Smooth muscle cell (in vitro differentiated cells): ENCODE measurements around the gene DNAJC8. TPM values are rescaled to one million over a fixed set of nuclear protein-coding genes. Genes with fewer than 3 reads are reported as not detected.
A peak's percentile ranks its signal among the peaks of the same experiment; 100 is the strongest.

ENCODE experiments used
- DNase-seq: peaks from one replicate; lab custom pipeline; 2025; ENCODE audit not compliant: unreplicated experiment; lab: John Stamatoyannopoulos, UW
- H2AFZ ChIP-seq: fragments of 200-600 bp; sonication (generic); 2 replicates; pipeline ENCODE4 v1.6.0; 2016; ENCODE audit warnings: antibody characterized with exemption, low read depth, mild to moderate bottlenecking
- H3F3A ChIP-seq: fragments of 200-600 bp; sonication (generic); 2 replicates; pipeline ENCODE4 v1.6.0; 2017; ENCODE audit warnings: antibody characterized with exemption, low read depth
- H3K27ac ChIP-seq: fragments of 200-600 bp; sonication (generic); 2 replicates; pipeline ENCODE4 v1.5.1; 2016; ENCODE audit warnings: low read depth, mild to moderate bottlenecking
- H3K27me3 ChIP-seq: fragments of 200-600 bp; sonication (generic); 2 replicates; pipeline ENCODE4 v1.6.1; 2016; ENCODE audit warnings: low read depth, mild to moderate bottlenecking
- H3K36me3 ChIP-seq: fragments of 200-600 bp; sonication (generic); 2 replicates; pipeline ENCODE4 v1.5.1; 2016; ENCODE audit warnings: low read depth
- H3K4me1 ChIP-seq: fragments of 200-600 bp; sonication (generic); 2 replicates; pipeline ENCODE4 v1.5.1; 2016; ENCODE audit warnings: low read depth
- H3K4me2 ChIP-seq: fragments of 200-600 bp; sonication (generic); 2 replicates; pipeline ENCODE4 v1.6.0; 2016; ENCODE audit warnings: mild to moderate bottlenecking
- H3K4me3 ChIP-seq: fragments of 200-600 bp; sonication (generic); 2 replicates; pipeline ENCODE4 v1.5.1; 2016; ENCODE audit warnings: mild to moderate bottlenecking
- H3K79me2 ChIP-seq: fragments of 200-600 bp; sonication (generic); 2 replicates; pipeline ENCODE4 v1.6.0; 2016; ENCODE audit warnings: low read depth, mild to moderate bottlenecking
- H3K9ac ChIP-seq: fragments of 200-600 bp; sonication (generic); 2 replicates; pipeline ENCODE4 v1.6.0; 2016; ENCODE audit warnings: low read depth
- H3K9me3 ChIP-seq: fragments of 200-600 bp; sonication (generic); replicated peaks from 2 replicates; pipeline ENCODE4 v1.5.1; 2016; ENCODE audit warnings: low read depth
- H4K20me1 ChIP-seq: fragments of 200-600 bp; sonication (generic); 2 replicates; pipeline ENCODE4 v1.6.0; 2016; ENCODE audit warnings: low read depth
- CTCF ChIP-seq: fragments of 200-600 bp; sonication (generic); IDR thresholded peaks from 2 replicates; pipeline ENCODE4 v1.5.1; 2017; ENCODE audit warnings: borderline replicate concordance, mild to moderate bottlenecking, antibody characterized with exemption; ENCODE audit not compliant: insufficient read depth, poor library complexity, severe bottlenecking
- WGBS: methylation state at CpG from one replicate; pipeline ENCODE4 v1.1.7; 2016; ENCODE audit warnings: low lambda C conversion rate; 5-methylcytosine and 5-hydroxymethylcytosine counted together
- polyA plus RNA-seq: library from polyadenylated mRNA; unstranded; fragments of >200 nt; fragmentation: Nextera tagmentation; extraction: Ambion mirVana; gene quantifications from 2 replicates; pipeline ENCODE4 v1.2.1, GENCODE V29; 2016
- total RNA-seq: library from RNA; depleted of rRNA; stranded (reverse); fragments of >200 nt; gene quantifications from 2 replicates; pipeline ENCODE4 v1.2.3, GENCODE V29; 2014

The DNAJC8 gene
- total and polyA plus RNA-seq, 2 experiments from 2014 or later: 76.1 to 114 TPM

- peaks cover 8% of the 10 kb centered on the region for H3K4me1 ChIP-seq
- peaks cover 27% of the 10 kb centered on the region for H4K20me1 ChIP-seq
- no peaks in the 10 kb centered on the region for H3K27me3 ChIP-seq
- H3K4me3 ChIP-seq: no peak overlapping the region
- no peak overlapping the region for H3K9ac ChIP-seq
- no peaks in the 10 kb centered on the region for H3K9me3 ChIP-seq
- no peak overlapping the region for H2AFZ ChIP-seq
- no peak for TF ChIP-seq CTCF
- H3K4me2 ChIP-seq: no peak overlapping the region
- H3F3A ChIP-seq: no peaks in the 10 kb centered on the region
- H3K36me3 ChIP-seq: no peaks in the 10 kb centered on the region
- 97% methylated on average over 4 of the region's 4 CpGs for WGBS
- peaks cover 34% of the 10 kb centered on the region for H3K79me2 ChIP-seq
- DNase-seq: no peak
- H3K27ac ChIP-seq: peak overlapping the region; percentile 91
These were observed 24.9 kb upstream of the DNAJC8 start for GRCh38 chr1:28257736-28258135.

DNA sequence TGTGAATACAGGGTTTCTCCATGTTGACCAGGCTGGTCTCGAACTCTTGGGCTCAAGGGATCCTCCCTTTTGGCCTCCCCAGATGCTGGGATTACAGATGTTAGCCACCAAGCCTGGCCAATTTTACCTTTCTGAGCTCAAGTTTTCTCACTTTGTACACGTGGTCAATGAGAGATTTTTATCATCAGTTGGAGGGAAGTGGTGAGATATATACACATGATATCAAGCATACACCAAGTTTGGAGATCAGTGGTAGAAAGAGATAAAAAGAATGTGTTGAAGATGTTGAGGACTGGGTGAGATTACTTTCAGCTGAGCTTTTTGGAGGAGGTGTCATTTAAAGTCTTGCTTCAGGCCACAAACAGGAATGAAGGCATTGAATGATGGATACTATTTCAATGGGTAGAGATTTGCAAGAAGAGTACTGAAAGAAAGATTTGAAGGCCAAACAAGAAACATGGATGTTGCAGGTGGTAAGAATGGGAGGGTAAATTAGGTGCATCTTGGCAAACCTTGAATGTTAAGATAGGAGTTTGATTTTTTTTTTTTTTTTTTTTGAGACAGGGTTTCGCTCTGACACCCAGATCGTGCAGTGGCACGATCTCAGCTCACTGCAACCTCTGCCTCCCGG is 23.5 kb upstream of the DNAJC8 start:
- 89% methylated on average over 6 of the region's 6 CpGs for WGBS
- peaks cover 6% of the 10 kb centered on the region for H3K4me1 ChIP-seq
- no peak overlapping the region for H2AFZ ChIP-seq
- H3K9ac ChIP-seq: no peak overlapping the region
- H3K27me3 ChIP-seq: no peaks in the 10 kb centered on the region
- H3F3A ChIP-seq: no peaks in the 10 kb centered on the region
- no peaks in the 10 kb centered on the region for H3K9me3 ChIP-seq
- peaks cover 13% of the 10 kb centered on the region for H4K20me1 ChIP-seq
- no peak overlapping the region for H3K4me2 ChIP-seq
- H3K4me3 ChIP-seq: no peak overlapping the region
- no peak overlapping the region for H3K27ac ChIP-seq
- TF ChIP-seq CTCF: no peak
- no peaks in the 10 kb centered on the region for H3K36me3 ChIP-seq
- DNase-seq: no peak
- peaks cover 19% of the 10 kb centered on the region for H3K79me2 ChIP-seq

DNA sequence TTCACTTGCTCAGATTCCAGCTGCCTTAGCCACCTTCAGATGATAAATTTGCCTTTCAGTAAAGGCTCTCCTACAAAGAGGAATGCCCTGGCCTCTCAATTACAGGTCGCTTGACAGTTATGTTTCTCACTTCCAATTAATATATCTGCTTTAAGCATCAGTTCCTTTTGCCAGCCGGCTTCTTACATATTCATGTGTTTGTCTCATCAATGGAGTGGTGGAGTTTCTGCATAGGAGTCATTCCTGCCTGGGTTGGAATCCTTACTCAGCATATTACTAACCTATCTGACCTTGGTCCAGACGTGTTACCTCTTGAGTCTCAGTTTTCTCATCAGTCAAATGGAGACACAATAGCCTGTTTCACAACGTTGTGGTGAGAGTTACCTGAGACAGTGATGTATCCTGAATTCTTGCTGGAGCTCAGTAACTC is 17.1 kb upstream of the DNAJC8 start:
- DNase-seq: no peak
- H3K79me2 ChIP-seq: no peaks in the 10 kb centered on the region
- no peak overlapping the region for H3K4me2 ChIP-seq
- no peaks in the 10 kb centered on the region for H3K27me3 ChIP-seq
- H2AFZ ChIP-seq: no peak overlapping the region
- peak overlapping the region; percentile 10 for H3K9ac ChIP-seq
- no peaks in the 10 kb centered on the region for H4K20me1 ChIP-seq
- peak overlapping the region; percentile 80 for H3K27ac ChIP-seq
- H3K4me3 ChIP-seq: no peak overlapping the region
- H3F3A ChIP-seq: peaks cover 8% of the 10 kb centered on the region
- no peak for TF ChIP-seq CTCF
- H3K36me3 ChIP-seq: no peaks in the 10 kb centered on the region
- 60% methylated on average over 4 of the region's 4 CpGs for WGBS
- no peaks in the 10 kb centered on the region for H3K9me3 ChIP-seq
- H3K4me1 ChIP-seq: peaks cover 19% of the 10 kb centered on the region
